AG08395 (cell line): ENCODE data around the gene DUSP8.

ENCODE experiments used
- DNase-seq: peaks from one replicate; pipeline ENCODE4 v3.0.0; 2012; ENCODE audit warnings: mixed read lengths, low spot score

Gene DUSP8

DNA sequence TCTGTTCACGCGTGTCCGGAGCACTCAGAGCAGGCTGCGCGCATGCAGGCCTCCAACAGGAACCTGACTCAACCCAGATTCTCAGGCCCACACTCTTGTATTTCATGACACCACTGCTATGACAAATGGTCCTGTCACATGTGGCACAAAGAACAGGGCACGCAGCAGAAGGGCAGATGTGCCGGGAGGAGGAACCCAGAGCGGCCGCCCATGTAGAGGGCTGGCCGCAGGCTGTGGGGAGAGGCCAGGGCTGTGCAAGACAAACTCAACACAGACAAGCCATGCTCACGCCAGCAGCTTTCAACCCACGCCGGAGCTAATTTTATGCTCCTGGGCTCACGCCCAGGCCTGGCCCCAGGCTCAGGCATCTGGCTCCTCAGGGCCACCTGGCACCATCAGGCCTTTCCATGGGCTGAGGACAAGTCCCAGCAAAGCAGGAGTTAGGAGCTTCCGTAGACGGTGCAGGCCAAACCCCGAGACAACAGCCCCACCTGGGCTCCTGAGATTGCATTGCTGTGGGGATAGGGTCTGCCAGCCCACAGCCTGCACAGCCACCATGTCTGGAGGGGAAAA, 40.0 kb downstream of the DUSP8 start:
- DNase-seq = peak; percentile 92

DNA sequence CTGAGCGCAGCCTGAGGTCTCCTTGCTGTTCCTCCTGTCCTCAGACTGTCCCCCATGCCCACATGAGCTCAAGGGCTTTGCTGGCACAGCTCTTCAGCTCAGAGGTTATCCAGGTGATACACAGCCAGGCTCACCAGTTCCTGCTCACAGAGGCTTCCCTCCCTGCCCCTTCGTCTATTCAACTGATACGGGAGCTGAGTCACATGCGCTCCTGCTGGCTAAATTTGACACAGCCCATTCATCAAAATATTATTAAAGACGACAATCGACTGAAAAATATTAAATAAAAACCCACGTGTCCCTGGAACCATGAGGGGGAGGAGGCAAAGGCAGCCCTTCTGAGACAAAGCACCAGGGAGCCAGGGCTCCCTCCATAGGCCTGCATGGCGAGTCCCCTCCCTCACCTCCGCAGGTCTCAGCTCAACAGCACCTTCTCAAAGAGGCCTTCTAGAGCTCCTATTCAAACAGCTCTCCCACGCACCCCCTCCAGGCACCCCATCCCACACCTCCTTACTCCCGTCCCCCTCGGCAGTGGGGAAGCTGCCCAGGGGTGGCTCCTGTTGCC, 40.5 kb downstream of the DUSP8 start:
- DNase-seq = no peak

DNA sequence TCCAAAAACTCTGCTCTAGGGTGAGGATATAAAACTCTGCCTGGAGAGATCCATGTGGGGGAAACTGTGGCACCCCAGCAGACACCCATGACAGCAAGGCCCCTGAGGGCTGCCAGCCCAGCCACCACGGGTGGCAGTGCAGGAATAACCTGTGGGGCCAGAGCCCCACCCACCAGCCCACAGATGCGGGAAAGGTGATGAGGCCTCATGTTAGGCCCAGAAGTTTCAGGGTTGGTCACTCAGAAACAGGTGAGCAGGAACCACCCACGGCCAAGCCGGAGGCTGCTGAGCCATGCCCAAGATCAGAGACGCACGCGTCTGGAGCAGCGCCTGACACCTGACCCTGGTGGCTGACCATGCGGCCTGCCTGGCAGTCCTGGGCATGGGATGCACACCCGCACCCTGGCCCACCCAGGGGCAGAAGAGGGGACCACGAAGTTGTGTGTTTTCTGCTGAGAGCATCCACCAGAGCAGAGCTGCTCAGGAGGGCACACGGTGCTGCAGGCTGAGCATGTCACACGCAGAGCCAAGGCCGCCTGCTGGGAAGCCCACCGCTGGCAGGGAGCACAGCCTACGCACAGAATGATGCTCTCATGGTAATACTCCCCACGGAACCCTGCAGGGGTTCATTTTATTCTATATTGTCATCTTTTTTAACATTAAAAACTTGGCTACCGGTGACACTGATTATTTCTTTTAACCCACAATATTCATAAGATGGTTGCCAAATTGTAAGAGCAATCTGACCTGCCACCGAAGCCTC, 41.2 kb downstream of the DUSP8 start:
- DNase-seq = no peak

DNA sequence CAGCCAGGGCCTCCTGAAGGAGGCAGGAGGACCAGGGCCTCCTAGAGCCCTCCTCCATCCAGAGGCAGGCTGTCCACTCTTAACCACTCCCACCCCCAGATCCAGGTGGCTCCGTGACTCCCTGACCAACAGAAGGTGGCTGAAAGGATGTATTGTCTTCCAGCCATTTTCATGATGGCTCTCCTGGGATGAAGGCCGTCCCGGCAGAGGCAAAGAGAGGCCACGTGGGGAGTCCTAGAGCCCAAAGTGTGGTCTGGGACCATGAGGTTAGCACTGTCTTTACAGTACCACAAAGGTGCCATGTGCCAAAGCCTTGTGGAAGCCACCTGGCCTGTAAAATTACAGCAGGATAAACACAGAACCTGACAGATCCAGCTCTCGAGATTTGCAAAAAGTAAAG, 42.3 kb downstream of the DUSP8 start:
- DNase-seq = no peak

DNA sequence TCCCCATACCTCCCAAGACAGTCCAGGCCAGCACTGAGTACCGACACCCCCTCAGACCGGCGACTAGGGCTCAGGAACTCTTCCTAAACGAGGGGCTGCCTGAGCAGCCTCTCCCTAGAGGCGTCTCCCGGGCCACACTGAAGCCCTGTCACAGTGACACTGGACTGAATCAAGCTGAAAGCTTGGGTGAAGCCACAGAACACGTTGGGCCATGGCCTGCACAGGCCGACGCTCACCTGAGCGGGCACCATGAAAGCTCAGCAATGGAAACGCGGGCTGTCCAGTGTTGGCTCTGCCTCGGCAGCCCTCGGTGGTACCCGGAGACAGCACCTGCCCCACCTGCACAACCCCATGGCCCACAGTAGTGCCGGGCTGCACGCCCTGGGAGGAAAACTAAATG, 42.8 kb downstream of the DUSP8 start:
- no peak for DNase-seq

DNA sequence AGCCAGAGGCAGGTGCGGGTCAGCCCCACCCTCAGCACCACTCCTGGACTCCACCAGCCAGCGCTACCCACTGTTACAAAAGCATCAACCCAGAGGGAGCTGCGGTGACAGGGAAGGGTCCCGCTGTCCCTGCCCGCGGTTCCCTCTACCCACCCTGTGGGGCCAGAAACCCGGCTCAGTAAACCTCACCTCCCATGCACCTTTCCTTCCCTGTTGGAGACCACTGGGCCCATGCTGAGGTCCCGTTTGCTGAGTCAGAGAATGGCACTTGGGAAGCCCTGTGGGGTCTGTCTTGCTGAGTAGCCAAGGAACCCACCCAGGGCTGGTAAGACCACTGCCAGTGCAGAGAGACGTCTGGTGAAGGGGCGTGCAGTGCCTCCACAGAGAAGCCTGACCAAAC, 43.4 kb downstream of the DUSP8 start:
- no peak for DNase-seq

DNA sequence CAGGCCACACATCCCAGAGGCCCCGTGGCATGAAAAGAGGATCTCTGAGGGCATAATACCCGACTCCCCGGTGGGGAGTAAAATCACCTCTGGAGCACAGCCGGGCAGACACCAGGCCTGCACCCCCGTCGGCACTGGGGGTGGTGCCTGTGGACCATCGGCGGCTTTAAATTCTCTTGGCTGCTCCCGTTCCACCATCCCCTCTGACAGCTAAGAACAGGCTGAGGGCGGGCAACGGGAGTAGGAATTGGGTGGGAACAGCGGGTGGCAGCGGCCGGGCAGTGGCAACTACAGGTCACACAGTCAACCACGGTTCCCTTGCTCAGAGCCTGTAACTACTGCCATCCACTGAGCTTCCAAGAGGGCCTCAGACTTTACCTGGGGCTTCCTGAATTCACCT, 45.3 kb downstream of the DUSP8 start:
- no peak for DNase-seq

DNA sequence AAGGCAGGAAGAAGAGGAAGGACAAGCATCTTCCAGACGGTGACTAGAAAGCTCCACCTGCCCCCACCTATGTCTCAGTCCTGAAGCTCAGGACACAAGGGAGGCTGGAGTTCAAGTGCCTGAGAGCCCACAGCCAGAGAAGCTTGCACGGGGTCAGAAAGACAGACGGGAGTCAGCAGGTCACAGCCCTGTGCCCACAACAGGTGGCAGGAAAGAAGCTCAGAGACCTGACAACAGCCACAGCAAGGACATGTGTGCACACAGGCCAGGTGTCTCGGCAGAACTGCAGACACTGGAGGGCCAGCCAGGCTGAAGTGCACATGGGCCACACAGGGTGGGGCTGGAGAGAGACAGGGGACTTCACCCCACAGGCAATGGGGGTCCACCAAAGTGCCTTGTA, 48.3 kb downstream of the DUSP8 start:
- no peak for DNase-seq

DNA sequence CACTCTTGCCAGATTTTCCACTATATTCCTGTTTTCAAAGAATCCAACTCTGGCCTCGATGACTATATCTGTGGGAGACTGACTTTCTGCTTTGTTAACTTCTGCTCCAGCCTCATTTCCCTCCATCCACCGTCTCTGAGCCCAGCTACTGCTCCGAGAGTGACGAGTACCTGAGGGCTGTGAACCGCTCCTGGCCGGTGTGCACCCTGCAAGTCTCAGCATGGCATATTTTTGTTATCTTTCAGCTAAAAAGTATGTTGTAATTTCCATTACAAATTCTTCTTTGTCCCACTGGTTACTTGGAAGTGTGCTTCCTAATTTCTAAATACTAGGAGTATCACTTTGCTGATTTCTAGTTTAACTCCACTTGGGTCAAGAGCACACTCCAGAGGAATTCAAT, 49.0 kb downstream of the DUSP8 start:
- no peak for DNase-seq

DNA sequence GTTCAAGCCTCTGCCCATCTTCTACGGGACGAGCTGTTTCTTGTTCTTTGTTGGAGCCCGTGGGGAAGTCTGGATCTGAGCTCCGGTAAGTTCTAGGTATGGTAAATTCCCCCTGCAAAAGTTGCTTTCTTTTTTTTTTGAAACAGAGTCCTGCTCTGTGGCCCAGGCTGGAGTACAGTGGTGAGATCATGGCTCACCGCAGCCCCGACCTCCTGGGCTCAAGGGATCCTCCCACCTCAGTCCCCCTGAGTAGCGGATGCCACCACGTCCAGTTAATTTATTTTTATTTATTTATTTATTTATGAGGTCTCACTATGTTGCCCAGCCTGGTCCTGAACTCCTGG, 50.0 kb downstream of the DUSP8 start:
- no peak for DNase-seq

DNA sequence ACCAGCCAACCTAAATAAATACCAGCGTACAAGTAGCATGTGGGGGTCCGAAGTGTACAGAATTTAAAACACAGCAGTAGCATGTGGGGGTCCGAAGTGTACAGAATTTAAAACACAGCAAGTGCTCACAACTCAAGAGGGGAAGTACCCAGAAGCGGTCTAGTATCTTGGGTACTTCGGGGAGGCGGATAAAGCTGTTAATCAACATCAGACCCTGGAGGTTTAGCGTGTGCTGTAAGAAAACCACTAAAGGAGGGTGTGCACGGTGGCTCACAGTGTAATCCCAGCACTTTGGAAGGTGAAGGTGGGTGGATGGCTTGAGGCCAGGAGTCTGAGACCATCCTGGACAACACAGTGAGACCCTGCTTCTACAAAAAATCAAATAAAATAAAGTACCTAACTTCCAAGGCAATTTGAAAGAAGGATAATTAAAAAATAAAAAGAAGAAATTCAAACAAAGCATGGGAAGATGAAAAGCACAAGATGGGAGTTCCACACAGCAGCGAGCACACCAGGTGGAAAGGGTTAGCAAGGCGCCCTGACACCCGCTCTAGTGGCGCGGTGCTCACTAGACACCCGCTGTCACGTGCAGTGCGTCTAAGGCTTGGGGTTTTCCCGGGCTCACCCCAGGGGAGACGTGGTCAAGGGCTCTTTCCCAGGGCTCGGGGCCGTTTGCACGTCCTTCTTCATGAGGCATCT, 50.5 kb downstream of the DUSP8 start:
- DNase-seq = no peak

DNA sequence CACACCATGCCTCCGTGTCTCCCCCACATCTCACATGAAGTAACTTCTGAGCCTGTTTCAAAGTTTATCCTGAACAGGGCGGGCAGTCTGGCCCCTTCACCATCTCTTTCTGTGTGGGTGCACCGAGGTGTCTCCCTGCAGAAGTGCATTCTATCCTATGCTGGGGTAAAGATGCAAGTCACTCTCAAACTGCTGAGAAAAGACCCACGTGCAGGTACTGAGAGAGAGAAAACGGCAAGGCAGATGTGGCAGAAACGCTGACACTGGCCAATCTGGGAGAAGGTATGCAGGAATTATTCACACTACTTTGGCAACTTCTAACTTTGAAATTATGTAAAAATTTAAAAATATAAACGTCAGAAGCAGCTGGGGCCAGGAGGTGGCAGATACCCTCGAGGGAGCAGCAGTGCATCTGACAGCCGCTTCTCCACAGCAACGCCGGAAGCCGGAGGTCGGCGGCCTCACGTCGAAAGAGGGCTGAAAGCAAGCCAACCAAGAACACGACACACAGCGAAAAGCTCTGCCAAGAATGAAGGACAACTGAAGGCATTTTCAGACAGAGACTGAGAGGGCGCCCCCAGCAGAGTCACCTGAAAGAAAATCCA, 51.3 kb downstream of the DUSP8 start:
- no peak for DNase-seq

DNA sequence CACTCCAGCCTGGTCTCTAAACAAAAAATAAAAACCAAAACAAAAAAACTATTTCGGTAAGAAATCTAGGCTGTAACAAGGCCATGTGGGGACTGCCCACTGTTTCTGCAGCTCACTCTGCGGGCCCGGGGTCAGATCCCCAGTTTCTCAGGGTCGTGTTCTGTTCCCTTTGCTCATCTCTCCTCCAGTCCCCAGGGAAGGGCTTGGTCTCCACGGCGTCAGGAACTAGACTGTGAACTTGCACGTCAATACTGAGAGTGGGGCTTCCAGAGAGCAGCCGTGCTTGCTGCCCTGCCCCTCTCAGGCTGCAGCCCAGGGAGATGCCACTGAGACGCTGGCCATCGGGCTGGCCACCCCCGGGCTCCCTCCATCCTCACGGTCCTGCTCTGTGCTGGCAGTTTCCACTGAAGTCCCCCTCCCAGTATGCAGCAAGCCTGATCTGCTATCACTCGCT, 51.8 kb downstream of the DUSP8 start:
- DNase-seq = no peak

DNA sequence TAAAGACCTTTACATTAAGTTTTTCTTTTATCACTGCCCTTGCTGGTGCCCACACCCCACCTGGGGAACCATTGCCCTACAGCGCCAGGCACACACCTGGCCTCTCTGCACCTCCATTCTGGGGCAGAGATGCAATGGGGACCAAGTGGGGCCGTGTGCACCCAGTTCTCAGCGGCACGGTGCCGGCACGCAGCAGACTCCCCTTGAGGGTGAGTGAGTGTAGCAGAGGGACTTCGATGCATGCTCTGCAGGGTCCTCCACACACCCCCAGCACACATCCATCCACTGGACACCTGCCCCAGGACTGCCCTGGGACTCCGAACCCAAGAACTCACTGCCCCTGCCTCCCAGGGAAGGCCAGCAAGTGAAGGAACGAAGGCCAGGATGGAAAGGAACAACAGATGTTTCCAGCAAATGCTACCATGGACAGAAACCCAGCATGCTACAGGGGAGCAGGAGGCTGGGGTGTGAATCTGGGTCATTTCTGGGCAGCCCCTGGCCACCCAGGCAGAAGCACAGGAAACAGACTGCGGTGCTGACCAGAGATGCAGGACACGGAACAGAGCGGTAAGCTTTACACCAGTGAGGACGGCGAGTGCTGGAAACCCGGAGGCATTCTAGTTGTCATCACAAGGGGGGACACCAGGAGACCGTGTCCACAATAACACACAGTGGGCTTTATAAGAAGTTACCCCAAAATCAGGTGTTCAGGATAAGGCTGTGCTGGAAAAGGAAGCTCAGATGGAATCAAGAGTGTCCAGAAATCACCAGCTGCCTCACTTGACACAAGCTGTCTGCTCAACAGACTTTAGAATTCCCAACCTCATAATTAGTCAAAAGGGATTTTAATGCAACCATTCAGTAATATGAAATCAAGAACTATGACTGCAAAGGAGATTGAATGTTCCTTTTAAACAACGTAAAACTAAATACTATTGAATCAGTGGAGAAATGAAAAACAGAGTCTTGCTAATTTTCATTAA, 52.8 kb downstream of the DUSP8 start:
- no peak for DNase-seq

DNA sequence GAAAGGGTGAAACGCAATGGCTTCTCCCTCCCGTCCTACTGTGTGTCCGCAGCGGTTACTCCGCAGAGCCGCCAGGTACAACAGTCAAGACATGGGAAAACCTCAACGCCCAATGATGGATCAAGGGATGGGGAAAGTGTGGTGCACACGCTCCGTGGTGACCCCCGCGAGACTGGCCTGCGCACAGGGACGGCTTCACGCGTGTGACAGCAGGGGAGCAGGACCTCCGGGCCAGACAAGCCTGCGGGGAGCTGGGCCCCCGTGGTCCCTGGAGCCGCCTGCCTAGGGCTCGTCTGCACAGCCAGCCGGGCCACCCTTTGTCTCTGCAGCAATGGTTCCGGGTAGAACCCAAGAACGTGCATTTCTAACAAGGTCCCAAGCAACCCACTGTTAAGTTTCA, 53.8 kb downstream of the DUSP8 start:
- DNase-seq = no peak

DNA sequence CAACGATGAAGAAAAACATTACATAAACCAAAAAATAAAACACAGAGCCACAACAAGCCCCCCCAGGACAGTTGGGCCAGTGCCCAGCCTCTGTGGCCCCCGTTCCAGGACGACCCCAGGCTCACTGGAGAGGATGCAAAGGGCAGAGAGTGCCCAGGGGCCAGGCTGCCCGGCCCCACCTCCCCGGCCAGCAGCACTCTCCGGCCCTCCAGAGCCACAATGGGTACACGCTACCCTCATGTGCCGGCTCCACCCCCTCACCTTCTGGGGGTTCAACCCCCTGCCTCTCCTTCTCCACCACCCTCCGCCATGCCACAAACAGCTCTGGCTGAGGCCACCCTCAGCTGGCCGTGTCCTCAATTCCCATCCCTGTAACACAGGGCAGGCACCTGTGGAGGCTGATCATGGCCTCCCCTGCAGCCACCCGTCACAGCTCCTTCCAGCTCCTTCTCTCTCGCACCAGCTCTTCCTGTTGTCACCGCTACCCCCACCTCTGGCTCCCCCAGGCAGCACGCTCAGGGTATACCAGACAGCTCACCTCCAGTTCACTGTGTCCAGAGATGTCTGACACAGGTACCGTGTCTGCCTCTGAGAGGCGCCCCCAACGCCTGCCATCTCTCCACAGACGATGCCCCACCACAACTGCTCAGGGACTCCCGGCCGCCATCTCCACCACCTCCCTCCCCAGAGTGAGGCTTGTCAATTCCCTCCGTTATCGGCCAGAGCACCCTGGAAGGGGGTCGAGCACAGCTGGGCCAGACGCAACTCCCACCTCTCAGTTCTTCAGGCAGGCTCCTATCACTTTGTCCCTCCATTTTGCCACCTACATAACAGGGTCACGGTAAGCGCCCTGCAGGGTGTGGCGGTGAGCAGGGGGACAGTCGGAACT, 54.7 kb downstream of the DUSP8 start:
- DNase-seq = no peak

DNA sequence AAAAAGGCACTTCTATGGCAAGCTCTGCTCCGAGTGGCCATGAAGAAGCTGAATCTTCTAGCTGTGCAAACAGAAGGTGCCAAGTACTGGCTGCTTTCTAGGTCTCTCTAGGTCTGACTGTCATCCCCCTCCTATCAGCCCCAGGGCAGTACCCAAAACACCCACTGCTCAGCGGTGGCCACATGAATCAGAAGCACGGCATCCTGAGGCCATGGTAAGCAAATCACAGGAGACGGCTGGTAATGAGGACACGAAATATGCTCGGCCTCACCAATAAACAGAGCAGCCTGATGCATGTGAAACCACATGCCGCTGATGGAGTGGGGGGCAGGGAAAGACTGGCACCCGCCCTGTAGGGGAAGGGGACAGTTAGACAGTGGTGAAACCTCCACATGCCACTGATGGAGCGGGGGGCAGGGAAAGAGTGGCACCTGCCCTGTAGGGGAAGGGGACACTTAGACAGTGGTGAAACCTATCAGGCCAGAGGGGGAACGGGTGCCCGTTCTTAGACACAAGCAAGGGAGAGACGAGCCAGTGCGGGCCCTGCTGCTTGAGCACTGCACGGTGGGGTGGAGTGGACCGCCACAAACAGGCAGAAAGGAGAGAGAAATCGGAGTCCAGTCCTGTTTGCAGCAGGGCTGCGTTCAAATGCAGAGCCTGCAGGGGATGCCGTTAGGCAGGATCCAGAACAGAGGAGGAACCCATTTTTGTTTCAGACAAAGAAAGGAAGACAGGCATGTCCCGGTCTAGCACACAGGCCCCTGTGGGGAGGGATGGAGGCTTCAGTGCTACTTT, 55.6 kb downstream of the DUSP8 start:
- peak; percentile 63 for DNase-seq

DNA sequence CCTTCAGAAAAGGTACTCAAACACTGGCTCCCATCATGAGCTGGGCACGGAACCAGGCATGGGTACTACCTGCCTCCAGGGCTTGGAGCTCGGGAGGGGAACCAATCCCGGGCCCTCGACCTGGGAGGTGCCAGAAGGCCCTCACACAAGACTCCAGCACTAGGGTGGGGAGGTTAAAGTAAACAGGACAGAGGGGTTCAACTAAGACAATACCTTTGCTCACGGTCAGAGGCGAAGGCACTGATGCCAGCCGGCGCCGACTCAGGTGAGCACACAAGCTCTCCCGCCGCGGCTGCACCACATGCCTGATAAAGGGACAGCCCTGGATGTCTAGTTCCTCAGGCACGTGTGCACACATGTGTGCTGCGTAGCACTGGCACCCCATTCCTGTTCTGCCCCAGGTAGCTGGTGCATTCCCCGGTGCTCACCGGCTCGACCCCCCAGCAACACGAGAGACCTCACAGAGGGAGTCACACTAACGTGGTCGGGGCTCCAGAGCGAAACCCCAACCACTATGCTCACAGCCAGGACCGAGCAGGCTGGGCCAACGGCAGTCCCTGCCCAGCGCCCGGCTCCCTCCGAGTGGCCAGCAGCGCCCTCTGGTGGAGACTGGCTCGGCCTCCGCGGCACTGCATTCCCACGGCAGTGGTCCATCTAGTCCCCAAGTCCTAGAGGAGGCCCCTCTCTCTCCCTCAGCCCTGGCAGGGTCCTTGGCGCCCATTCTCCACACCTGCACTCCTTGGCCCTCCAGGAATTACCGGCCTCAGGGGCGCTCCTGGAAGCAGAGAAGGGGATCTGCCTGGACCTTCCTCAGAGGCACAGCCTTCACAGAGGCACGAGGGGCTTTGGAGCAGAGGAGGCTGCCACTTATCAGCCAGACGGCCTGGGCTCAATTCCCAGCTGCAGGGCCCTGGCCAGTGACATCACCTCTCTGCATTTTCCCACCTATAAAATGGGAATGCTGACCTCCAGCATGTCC, 56.7 kb downstream of the DUSP8 start:
- DNase-seq = peak; percentile 94
